NT2/D1 (cell line): ENCODE measurements around the gene BYSL.

Source experiments
- YY1 ChIP-seq: IDR thresholded peaks from 2 replicates; pipeline ENCODE4 v1.6.1; 2011; ENCODE audit not compliant: insufficient read length, insufficient read depth
- ZNF274 ChIP-seq: IDR thresholded peaks from 2 replicates; pipeline ENCODE4 v1.6.1; 2011; ENCODE audit warnings: mild to moderate bottlenecking, low read depth, low read length

DNA sequence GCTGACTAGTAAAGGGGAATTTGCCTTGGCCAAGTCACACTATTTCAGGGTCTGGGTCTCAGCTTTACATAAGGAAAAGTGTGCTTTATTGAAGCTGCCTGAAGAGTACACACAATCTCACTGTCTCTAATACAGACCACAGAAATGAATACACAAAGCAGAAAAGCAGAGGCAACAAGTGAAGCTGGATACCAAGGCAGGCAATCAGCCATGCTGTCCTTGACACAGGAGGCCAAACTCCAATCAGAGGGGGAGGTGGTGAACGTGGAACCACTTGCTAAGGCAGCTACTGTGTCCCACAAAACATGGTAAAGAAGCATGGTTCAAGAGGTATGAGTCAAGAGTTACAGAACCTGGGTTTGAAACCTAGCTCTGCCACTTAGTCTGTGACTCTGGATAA is 42.1 kb downstream of the BYSL start:
- TF ChIP-seq YY1 (no peak), ZNF274 (no peak)
